ENCODE data around the gene GALNT2.

Gene GALNT2

GRCh38 chr1:230136453-230137336 is 69.7 kb downstream of the GALNT2 start:
- H3K4me3 ChIP-seq (replicated peaks; ENCODE audit: low read depth, low read length), result no peak overlapping the region

DNA sequence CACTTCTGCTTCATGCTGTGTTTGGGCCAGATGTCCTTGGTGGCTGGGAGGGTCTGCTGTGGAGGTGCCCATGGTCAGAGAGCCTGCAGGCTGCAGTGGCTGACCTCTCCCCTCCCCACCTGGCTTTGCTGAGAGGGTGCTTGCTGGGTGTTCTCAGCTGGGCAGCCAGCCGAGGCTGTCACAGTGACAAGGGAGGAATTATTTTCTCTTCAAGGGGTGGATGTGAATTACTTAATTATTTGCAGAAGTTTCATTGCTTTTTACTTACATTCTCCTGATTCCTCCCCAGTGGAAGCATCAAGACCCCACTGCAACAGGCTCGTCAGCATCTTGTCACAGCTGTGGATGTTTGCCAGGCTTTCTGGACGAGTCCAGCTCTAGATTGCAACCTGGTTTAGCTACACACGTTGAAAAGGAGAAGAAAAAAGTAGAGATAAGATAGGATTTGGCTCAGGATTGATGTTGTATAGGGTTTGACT is 70.3 kb downstream of the GALNT2 start:
- no peak for TF ChIP-seq CTCF (IDR thresholded peaks at IDR 0.05; ENCODE audit: insufficient read depth, low read length, poor library complexity, severe bottlenecking)
- H3K27me3 ChIP-seq (replicated peaks; ENCODE audit: control insufficient read depth, insufficient read depth, low read length), result no peaks in the 10 kb centered on the region
- no peaks in the 10 kb centered on the region; the same call in 1 of the 2 replicates for H3K36me3 ChIP-seq (ENCODE audit: control insufficient read depth, insufficient read depth, low read length)
- DNase-seq (ENCODE audit: extremely low read depth, insufficient read length), result no peak
- no peak overlapping the region for H3K4me3 ChIP-seq (replicated peaks; ENCODE audit: low read depth, low read length)

More at GRCh38 chr1:230136453-230137336, 69.7 kb downstream of the GALNT2 start:
- H3K36me3 ChIP-seq (ENCODE audit: control insufficient read depth, insufficient read depth, low read length), result no peaks in the 10 kb centered on the region; the same call in 1 of the 2 replicates
- DNase-seq (ENCODE audit: extremely low read depth, insufficient read length), result no peak
- no peaks in the 10 kb centered on the region for H3K27me3 ChIP-seq (replicated peaks; ENCODE audit: control insufficient read depth, insufficient read depth, low read length)
- no peak for TF ChIP-seq CTCF (IDR thresholded peaks at IDR 0.05; ENCODE audit: insufficient read depth, low read length, poor library complexity, severe bottlenecking)

DNA sequence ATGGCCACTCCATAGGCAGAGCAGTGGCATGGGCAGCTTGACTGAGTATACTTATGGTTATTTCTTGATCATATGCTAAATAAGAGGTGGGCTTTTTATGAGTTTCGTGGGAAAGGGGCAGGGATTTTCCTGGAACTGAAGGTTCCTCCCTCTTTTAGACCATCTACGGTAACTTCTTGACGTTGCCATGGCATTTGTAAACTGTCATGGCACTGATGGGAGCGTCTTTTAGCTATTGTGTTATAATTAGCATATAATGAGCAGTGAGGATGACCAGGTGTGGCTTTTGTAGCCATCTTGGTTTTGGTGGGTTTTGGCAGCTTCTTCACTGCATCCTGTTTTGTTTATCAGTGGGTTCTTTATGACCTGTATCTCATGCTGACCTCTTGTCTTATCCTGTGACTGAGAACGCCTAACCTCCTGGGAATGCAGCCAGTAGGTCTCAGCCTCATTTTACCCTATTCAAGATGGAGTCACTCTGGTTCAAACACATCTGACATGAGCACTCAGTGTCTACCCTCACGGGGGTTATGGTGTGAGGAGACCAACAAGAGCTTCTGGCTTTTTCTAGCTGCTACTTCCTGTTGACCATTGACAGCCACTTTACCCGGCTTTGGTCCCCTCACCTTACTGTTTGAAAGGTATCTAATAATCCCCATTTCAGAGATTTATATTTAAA is 71.7 kb downstream of the GALNT2 start:
- no peak for DNase-seq (ENCODE audit: extremely low read depth, insufficient read length)
- TF ChIP-seq CTCF (IDR thresholded peaks at IDR 0.05; ENCODE audit: insufficient read depth, low read length, poor library complexity, severe bottlenecking), result no peak
- Histone ChIP-seq H3K36me3 (ENCODE audit: control insufficient read depth, insufficient read depth, low read length) (no peaks in the 10 kb centered on the region; the same call in 1 of the 2 replicates), H3K4me3 (replicated peaks; ENCODE audit: low read depth, low read length) (no peak overlapping the region), H3K27me3 (replicated peaks; ENCODE audit: control insufficient read depth, insufficient read depth, low read length) (no peaks in the 10 kb centered on the region)

- no peaks in the 10 kb centered on the region; the same call in 1 of the 2 replicates for H3K36me3 ChIP-seq (ENCODE audit: control insufficient read depth, insufficient read depth, low read length)
- no peaks in the 10 kb centered on the region for H3K27me3 ChIP-seq (replicated peaks; ENCODE audit: control insufficient read depth, insufficient read depth, low read length)
- no peak for DNase-seq (ENCODE audit: extremely low read depth, insufficient read length)
- TF ChIP-seq CTCF (IDR thresholded peaks at IDR 0.05; ENCODE audit: insufficient read depth, low read length, poor library complexity, severe bottlenecking), result no peak
- H3K4me3 ChIP-seq (replicated peaks; ENCODE audit: low read depth, low read length), result no peak overlapping the region
These were observed 72.3 kb downstream of the GALNT2 start for GRCh38 chr1:230139315-230139714.

- no peaks in the 10 kb centered on the region for H3K27me3 ChIP-seq (replicated peaks; ENCODE audit: control insufficient read depth, insufficient read depth, low read length)
- H3K36me3 ChIP-seq (ENCODE audit: control insufficient read depth, insufficient read depth, low read length), result no peaks in the 10 kb centered on the region; the same call in 1 of the 2 replicates
- no peak overlapping the region for H3K4me3 ChIP-seq (replicated peaks; ENCODE audit: low read depth, low read length)
- no peak for TF ChIP-seq CTCF (IDR thresholded peaks at IDR 0.05; ENCODE audit: insufficient read depth, low read length, poor library complexity, severe bottlenecking)
- no peak for DNase-seq (ENCODE audit: extremely low read depth, insufficient read length)
These were observed 72.7 kb downstream of the GALNT2 start for GRCh38 chr1:230139741-230140140.
